Breast epithelium (tissue), 3 donors: ENCODE data around the gene CACNG8.

ENCODE experiments used
- POLR2A ChIP-seq: fragments of 450-650 bp; IDR thresholded peaks from one replicate; pipeline ENCODE4 v1.6.1; 2016; ENCODE audit warnings: antibody characterized with exemption, mild to moderate bottlenecking, moderate library complexity
- TF ChIP-seq, protein P1 (sequence below), 3 donors: fragments of 450-650 bp; IDR thresholded peaks; one replicate each; pipeline ENCODE4 v1.5.1; 2016 to 2017; ENCODE audit warnings: antibody characterized with exemption in 3 of 3, mild to moderate bottlenecking in 3 of 3, moderate library complexity in 3 of 3

DNA sequence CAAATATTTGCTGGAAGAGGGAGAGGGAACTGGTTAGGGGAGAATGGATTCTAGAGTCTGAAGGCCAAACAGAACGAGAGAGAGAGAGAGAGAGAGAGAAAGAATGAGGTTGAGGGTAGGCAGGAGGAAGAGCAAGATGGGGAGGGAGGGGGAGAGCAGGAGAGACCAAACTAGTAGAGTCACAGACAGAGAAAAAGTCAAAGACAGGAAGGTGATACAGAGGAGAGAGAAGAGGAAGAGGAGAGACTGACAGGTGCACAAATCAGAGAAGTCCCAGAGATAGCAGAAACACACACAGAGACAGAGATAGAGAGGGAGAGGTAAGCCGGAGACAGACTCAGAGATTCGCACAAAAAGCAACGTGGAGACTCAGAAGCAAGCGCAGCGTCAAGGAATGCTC is 23.1 kb downstream of the CACNG8 start:
- TF ChIP-seq, protein P1, sequence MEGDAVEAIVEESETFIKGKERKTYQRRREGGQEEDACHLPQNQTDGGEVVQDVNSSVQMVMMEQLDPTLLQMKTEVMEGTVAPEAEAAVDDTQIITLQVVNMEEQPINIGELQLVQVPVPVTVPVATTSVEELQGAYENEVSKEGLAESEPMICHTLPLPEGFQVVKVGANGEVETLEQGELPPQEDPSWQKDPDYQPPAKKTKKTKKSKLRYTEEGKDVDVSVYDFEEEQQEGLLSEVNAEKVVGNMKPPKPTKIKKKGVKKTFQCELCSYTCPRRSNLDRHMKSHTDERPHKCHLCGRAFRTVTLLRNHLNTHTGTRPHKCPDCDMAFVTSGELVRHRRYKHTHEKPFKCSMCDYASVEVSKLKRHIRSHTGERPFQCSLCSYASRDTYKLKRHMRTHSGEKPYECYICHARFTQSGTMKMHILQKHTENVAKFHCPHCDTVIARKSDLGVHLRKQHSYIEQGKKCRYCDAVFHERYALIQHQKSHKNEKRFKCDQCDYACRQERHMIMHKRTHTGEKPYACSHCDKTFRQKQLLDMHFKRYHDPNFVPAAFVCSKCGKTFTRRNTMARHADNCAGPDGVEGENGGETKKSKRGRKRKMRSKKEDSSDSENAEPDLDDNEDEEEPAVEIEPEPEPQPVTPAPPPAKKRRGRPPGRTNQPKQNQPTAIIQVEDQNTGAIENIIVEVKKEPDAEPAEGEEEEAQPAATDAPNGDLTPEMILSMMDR (IDR thresholded peaks at IDR 0.05) = no peak
- no peak for TF ChIP-seq POLR2A
